ENCODE measurements around the gene VPS11.

Gene VPS11

GRCh38 chr11:119065369-119065768, 2.2 kb upstream of the VPS11 start:
- peaks cover 8 to 18% of the 10 kb centered on the region in 2 donors for H3K4me1 ChIP-seq (ENCODE audit: control insufficient read depth in 1 of 2, insufficient read depth in 2 of 2, low read length in 2 of 2)
- H3K9me3 ChIP-seq (ENCODE audit: control insufficient read depth in 1 of 2, low read length in 2 of 2): no peaks in the 10 kb centered on the region
- H3K27me3 ChIP-seq (ENCODE audit: control insufficient read depth in 1 of 2, insufficient read depth in 2 of 2, low read length in 2 of 2): no peaks in the 10 kb centered on the region
- H3K9ac ChIP-seq (ENCODE audit: low read depth in 1 of 2, low read length in 2 of 2): no peak overlapping the region
- peaks cover 4 to 7% of the 10 kb centered on the region in 2 donors for H3K36me3 ChIP-seq (ENCODE audit: control insufficient read depth in 1 of 2, insufficient read depth in 2 of 2, low read length in 2 of 2)
- H3K27ac ChIP-seq (ENCODE audit: low read depth, low read length): no peak overlapping the region
- H3K4me3 ChIP-seq (ENCODE audit: low read depth in 1 of 2, low read length in 2 of 2): no peak overlapping the region

- Histone ChIP-seq H3K36me3 (ENCODE audit: control insufficient read depth in 1 of 2, insufficient read depth in 2 of 2, low read length in 2 of 2) (peaks cover 57 to 83% of the 10 kb centered on the region in 2 donors), H3K4me3 (ENCODE audit: low read depth in 1 of 2, low read length in 2 of 2) (peak overlapping the region; percentile 30 to 34), H3K27ac (ENCODE audit: low read depth, low read length) (no peak overlapping the region), H3K9me3 (ENCODE audit: control insufficient read depth in 1 of 2, low read length in 2 of 2) (no peaks in the 10 kb centered on the region), H3K4me1 (ENCODE audit: control insufficient read depth in 1 of 2, insufficient read depth in 2 of 2, low read length in 2 of 2) (peaks cover 31 to 32% of the 10 kb centered on the region in 2 donors), H3K9ac (ENCODE audit: low read depth in 1 of 2, low read length in 2 of 2) (peak overlapping the region in 1 of 2 donors; percentile 52), H3K27me3 (ENCODE audit: control insufficient read depth in 1 of 2, insufficient read depth in 2 of 2, low read length in 2 of 2) (no peaks in the 10 kb centered on the region)
Measured at GRCh38 chr11:119077839-119078238, 10.2 kb downstream of the VPS11 start.

- H3K27ac ChIP-seq (ENCODE audit: low read depth, low read length): no peak overlapping the region
- no peaks in the 10 kb centered on the region for H3K27me3 ChIP-seq (ENCODE audit: control insufficient read depth in 1 of 2, insufficient read depth in 2 of 2, low read length in 2 of 2)
- H3K4me3 ChIP-seq (ENCODE audit: low read depth in 1 of 2, low read length in 2 of 2): no peak overlapping the region
- no peak overlapping the region for H3K9ac ChIP-seq (ENCODE audit: low read depth in 1 of 2, low read length in 2 of 2)
- H3K4me1 ChIP-seq (ENCODE audit: control insufficient read depth in 1 of 2, insufficient read depth in 2 of 2, low read length in 2 of 2): peaks cover 31 to 32% of the 10 kb centered on the region in 2 donors
- peaks cover 47 to 73% of the 10 kb centered on the region in 2 donors for H3K36me3 ChIP-seq (ENCODE audit: control insufficient read depth in 1 of 2, insufficient read depth in 2 of 2, low read length in 2 of 2)
- no peaks in the 10 kb centered on the region for H3K9me3 ChIP-seq (ENCODE audit: control insufficient read depth in 1 of 2, low read length in 2 of 2)
Measured at GRCh38 chr11:119078675-119079420, 11.2 kb downstream of the VPS11 start.

- Histone ChIP-seq H3K4me3 (ENCODE audit: low read depth in 1 of 2, low read length in 2 of 2) (no peak overlapping the region), H3K9ac (ENCODE audit: low read depth in 1 of 2, low read length in 2 of 2) (no peak overlapping the region), H3K36me3 (ENCODE audit: control insufficient read depth in 1 of 2, insufficient read depth in 2 of 2, low read length in 2 of 2) (peaks cover 42 to 56% of the 10 kb centered on the region in 2 donors), H3K27ac (ENCODE audit: low read depth, low read length) (no peak overlapping the region), H3K4me1 (ENCODE audit: control insufficient read depth in 1 of 2, insufficient read depth in 2 of 2, low read length in 2 of 2) (peaks cover 40 to 43% of the 10 kb centered on the region in 2 donors), H3K9me3 (ENCODE audit: control insufficient read depth in 1 of 2, low read length in 2 of 2) (no peaks in the 10 kb centered on the region), H3K27me3 (ENCODE audit: control insufficient read depth in 1 of 2, insufficient read depth in 2 of 2, low read length in 2 of 2) (no peaks in the 10 kb centered on the region)
Measured at GRCh38 chr11:119081682-119082260, 14.2 kb downstream of the VPS11 start.

- H3K9me3 ChIP-seq (ENCODE audit: control insufficient read depth in 1 of 2, low read length in 2 of 2): no peaks in the 10 kb centered on the region
- H3K27ac ChIP-seq (ENCODE audit: low read depth, low read length): peak within 1 kb of the TSS; percentile 69
- H3K4me1 ChIP-seq (ENCODE audit: control insufficient read depth in 1 of 2, insufficient read depth in 2 of 2, low read length in 2 of 2): peaks cover 29 to 33% of the 10 kb centered on the region in 2 donors
- peak within 1 kb of the TSS; percentile 61 to 80 for H3K9ac ChIP-seq (ENCODE audit: low read depth in 1 of 2, low read length in 2 of 2)
- H3K4me3 ChIP-seq (ENCODE audit: low read depth in 1 of 2, low read length in 2 of 2): peak within 1 kb of the TSS; percentile 76 to 89
- H3K27me3 ChIP-seq (ENCODE audit: control insufficient read depth in 1 of 2, insufficient read depth in 2 of 2, low read length in 2 of 2): no peaks in the 10 kb centered on the region
- peaks cover 14 to 26% of the 10 kb centered on the region in 2 donors for H3K36me3 ChIP-seq (ENCODE audit: control insufficient read depth in 1 of 2, insufficient read depth in 2 of 2, low read length in 2 of 2)
Measured at GRCh38 chr11:119084663-119085436, 17.2 kb downstream of the VPS11 start, which contains the start of gene HMBS. TSS of gene HMBS (plus strand) at chr11:119084881. CDS start at chr11:119085034, 153 bp downstream.

- no peaks in the 10 kb centered on the region for H3K9me3 ChIP-seq (ENCODE audit: control insufficient read depth in 1 of 2, low read length in 2 of 2)
- H3K4me3 ChIP-seq (ENCODE audit: low read depth in 1 of 2, low read length in 2 of 2): peak overlapping the region; percentile 76 to 89
- peak overlapping the region; percentile 61 to 80 for H3K9ac ChIP-seq (ENCODE audit: low read depth in 1 of 2, low read length in 2 of 2)
- H3K27ac ChIP-seq (ENCODE audit: low read depth, low read length): peak overlapping the region; percentile 28
- H3K27me3 ChIP-seq (ENCODE audit: control insufficient read depth in 1 of 2, insufficient read depth in 2 of 2, low read length in 2 of 2): no peaks in the 10 kb centered on the region
- H3K36me3 ChIP-seq (ENCODE audit: control insufficient read depth in 1 of 2, insufficient read depth in 2 of 2, low read length in 2 of 2): peaks cover 13 to 23% of the 10 kb centered on the region in 2 donors
- H3K4me1 ChIP-seq (ENCODE audit: control insufficient read depth in 1 of 2, insufficient read depth in 2 of 2, low read length in 2 of 2): peaks cover 29 to 33% of the 10 kb centered on the region in 2 donors
Measured at GRCh38 chr11:119085437-119085847, 17.8 kb downstream of the VPS11 start.

- no peak overlapping the region for H3K9ac ChIP-seq (ENCODE audit: low read depth in 1 of 2, low read length in 2 of 2)
- no peaks in the 10 kb centered on the region for H3K27me3 ChIP-seq (ENCODE audit: control insufficient read depth in 1 of 2, insufficient read depth in 2 of 2, low read length in 2 of 2)
- no peak overlapping the region for H3K27ac ChIP-seq (ENCODE audit: low read depth, low read length)
- H3K9me3 ChIP-seq (ENCODE audit: control insufficient read depth in 1 of 2, low read length in 2 of 2): no peaks in the 10 kb centered on the region
- no peak overlapping the region for H3K4me3 ChIP-seq (ENCODE audit: low read depth in 1 of 2, low read length in 2 of 2)
- peaks cover 0 to 9% of the 10 kb centered on the region in 2 donors for H3K36me3 ChIP-seq (ENCODE audit: control insufficient read depth in 1 of 2, insufficient read depth in 2 of 2, low read length in 2 of 2)
- peaks cover 21 to 26% of the 10 kb centered on the region in 2 donors for H3K4me1 ChIP-seq (ENCODE audit: control insufficient read depth in 1 of 2, insufficient read depth in 2 of 2, low read length in 2 of 2)
Measured at GRCh38 chr11:119087123-119087522, 19.5 kb downstream of the VPS11 start.

- Histone ChIP-seq H3K27ac (ENCODE audit: low read depth, low read length) (no peak overlapping the region), H3K4me1 (ENCODE audit: control insufficient read depth in 1 of 2, insufficient read depth in 2 of 2, low read length in 2 of 2) (peaks cover 28 to 32% of the 10 kb centered on the region in 2 donors), H3K9me3 (ENCODE audit: control insufficient read depth in 1 of 2, low read length in 2 of 2) (no peaks in the 10 kb centered on the region), H3K36me3 (ENCODE audit: control insufficient read depth in 1 of 2, insufficient read depth in 2 of 2, low read length in 2 of 2) (peaks cover 0 to 8% of the 10 kb centered on the region in 2 donors), H3K9ac (ENCODE audit: low read depth in 1 of 2, low read length in 2 of 2) (no peak overlapping the region), H3K27me3 (ENCODE audit: control insufficient read depth in 1 of 2, insufficient read depth in 2 of 2, low read length in 2 of 2) (no peaks in the 10 kb centered on the region), H3K4me3 (ENCODE audit: low read depth in 1 of 2, low read length in 2 of 2) (no peak overlapping the region)
Measured at GRCh38 chr11:119087747-119088241, 20.2 kb downstream of the VPS11 start.

GRCh38 chr11:119088406-119088805, 20.8 kb downstream of the VPS11 start:
- no peak overlapping the region for H3K27ac ChIP-seq (ENCODE audit: low read depth, low read length)
- H3K4me3 ChIP-seq (ENCODE audit: low read depth in 1 of 2, low read length in 2 of 2): no peak overlapping the region
- H3K9me3 ChIP-seq (ENCODE audit: control insufficient read depth in 1 of 2, low read length in 2 of 2): no peaks in the 10 kb centered on the region
- no peaks in the 10 kb centered on the region for H3K27me3 ChIP-seq (ENCODE audit: control insufficient read depth in 1 of 2, insufficient read depth in 2 of 2, low read length in 2 of 2)
- no peak overlapping the region for H3K9ac ChIP-seq (ENCODE audit: low read depth in 1 of 2, low read length in 2 of 2)
- H3K36me3 ChIP-seq (ENCODE audit: control insufficient read depth in 1 of 2, insufficient read depth in 2 of 2, low read length in 2 of 2): peaks cover 0 to 14% of the 10 kb centered on the region in 2 donors
- H3K4me1 ChIP-seq (ENCODE audit: control insufficient read depth in 1 of 2, insufficient read depth in 2 of 2, low read length in 2 of 2): peaks cover 34 to 38% of the 10 kb centered on the region in 2 donors
